Psoas muscle (tissue), 8 donors: ENCODE measurements around the gene DOCK11. TPM values are rescaled to one million over a fixed set of nuclear protein-coding genes. Genes with fewer than 3 reads are reported as not detected.

Experiments
- ATAC-seq, 4 donors: fragments of 200-7000 bp; cut with Tn5 transposase; one replicate each; pipeline ENCODE4 v1.9.1; 2020; ENCODE audit warnings: moderate library complexity in 3 of 4, mild to moderate bottlenecking in 2 of 4
- DNase-seq, 2 donors: peaks; one replicate each; pipeline ENCODE4 v3.0.0-alpha.2; 2020
- H3K27ac ChIP-seq: fragments of 200-600 bp; one replicate; pipeline ENCODE4 v1.8.0; 2022
- H3K27me3 ChIP-seq, 3 donors: fragments of 200-600 bp in 1 of 3; one replicate each; pipeline versions ENCODE4 v1.6.1 to v1.8.0; 2013 to 2022; ENCODE audit warnings: low read length in 2 of 3, mild to moderate bottlenecking in 2 of 3, moderate library complexity in 1 of 3; ENCODE audit not compliant: insufficient read depth in 3 of 3
- H3K36me3 ChIP-seq, 2 donors: fragments of 200-600 bp in 1 of 2; one replicate each; pipeline versions ENCODE4 v1.6.1 to v1.8.0; 2013 to 2022; ENCODE audit warnings: low read depth in 1 of 2, mild to moderate bottlenecking in 1 of 2, moderate library complexity in 1 of 2; ENCODE audit not compliant: insufficient read depth in 1 of 2
- H3K4me1 ChIP-seq: fragments of 200-600 bp; one replicate; pipeline ENCODE4 v1.8.0; 2022
- H3K4me3 ChIP-seq: fragments of 200-600 bp; one replicate; pipeline ENCODE4 v1.8.0; 2022; ENCODE audit warnings: mild to moderate bottlenecking
- H3K9me3 ChIP-seq: fragments of 200-600 bp; one replicate; pipeline ENCODE4 v1.8.0; 2022
- CTCF ChIP-seq: fragments of 200-600 bp; IDR thresholded peaks from one replicate; pipeline ENCODE4 v1.8.0; 2022; ENCODE audit warnings: antibody characterized with exemption
- WGBS, 3 donors: extraction: QIAGEN DNeasy Blood & Tissue Kit; methylation state at CpG; one replicate each; pipeline versions ENCODE4 v1.1.6 to v1.1.7; 2013; 5-methylcytosine and 5-hydroxymethylcytosine counted together
- intact Hi-C, 2 donors: fragments of 100-400 bp; cut with DNase I; formaldehyde crosslinking; loops; one replicate each; pipeline versions ENCODE4 v1.11.0 to v1.14.2; 2022
- polyA plus RNA-seq, 3 donors: library from polyadenylated mRNA; stranded (reverse); fragments of 200-250 nt; gene quantifications; one replicate each; pipeline ENCODE4 v1.2.3, GENCODE V29; 2013
- total RNA-seq, 4 donors: library from RNA; stranded (reverse); fragmentation: NEBNext Ultra II Directional in 2 of 4; extraction: Animal tissue kit (Norgen Biotek cat#: 25700) in 2 of 4; gene quantifications; one replicate each; pipeline versions ENCODE4 v1.2.1 to v1.2.4, GENCODE V29; 2021 to 2023
- donor health status: healthy with polysubstance abuse.
- donor health status: DM: no; HTN: no; CAD: no; lungs with moderate emphysema.
- donor health status: Bipolar disorder and iron deficiency.
- donor health status: healthy.
- donor health status: DM: yes; HTN: yes; CAD: no.
- donor health status: DM: no; HTN: no; CAD: no.
- donor health status: DM: no; HTN: no; CAD: no.
- donor health status: DM: yes; HTN: yes; CAD: no.

DOCK11 gene
- total and polyA plus RNA-seq, 7 donors: 1.6 to 4.4 (median 1.9) TPM

- intact Hi-C loops: no loop called here
- H3K4me1 ChIP-seq: no peaks in the 10 kb centered on the region
- DNase-seq (no peak), ATAC-seq (no peak)
- no peaks in the 10 kb centered on the region for H3K36me3 ChIP-seq
- H3K27me3 ChIP-seq: no peaks in the 10 kb centered on the region
- H3K9me3 ChIP-seq: no peaks in the 10 kb centered on the region
- TF ChIP-seq CTCF: no peak
- no peak overlapping the region for H3K4me3 ChIP-seq
- WGBS, 3 donors: 28 to 41% (median 34%) methylated on average over 6 of the region's 6 CpGs
- no peak overlapping the region for H3K27ac ChIP-seq
These were observed 41.3 kb downstream of the DOCK11 start for GRCh38 chrX:118536687-118537461.

GRCh38 chrX:118538386-118538785 lies 42.8 kb downstream of the DOCK11 start:
- H3K27ac ChIP-seq: no peak overlapping the region
- no peak for TF ChIP-seq CTCF
- no peak for DNase-seq
- no peaks in the 10 kb centered on the region for H3K27me3 ChIP-seq
- H3K4me1 ChIP-seq: no peaks in the 10 kb centered on the region
- intact Hi-C loops: no loop called here
- no peaks in the 10 kb centered on the region for H3K9me3 ChIP-seq
- H3K36me3 ChIP-seq: no peaks in the 10 kb centered on the region
- ATAC-seq: no peak
- 65 to 77% (median 75%) methylated on average over 5 of the region's 5 CpGs for WGBS, 3 donors
- H3K4me3 ChIP-seq: no peak overlapping the region

- intact Hi-C loops: no loop called here
- TF ChIP-seq CTCF: no peak
- DNase-seq (no peak), ATAC-seq (no peak)
- Histone ChIP-seq H3K27ac (no peak overlapping the region), H3K4me3 (no peak overlapping the region), H3K36me3 (no peaks in the 10 kb centered on the region), H3K27me3 (no peaks in the 10 kb centered on the region), H3K4me1 (no peaks in the 10 kb centered on the region), H3K9me3 (no peaks in the 10 kb centered on the region)
- WGBS, 3 donors: 76 to 88% (median 76%) methylated on average over 4 of the region's 4 CpGs
These were observed 44.7 kb downstream of the DOCK11 start for GRCh38 chrX:118540342-118540741.

GRCh38 chrX:118541482-118541881 lies 45.9 kb downstream of the DOCK11 start:
- Histone ChIP-seq H3K36me3 (no peaks in the 10 kb centered on the region), H3K27me3 (no peaks in the 10 kb centered on the region), H3K27ac (no peak overlapping the region), H3K9me3 (no peaks in the 10 kb centered on the region), H3K4me1 (no peaks in the 10 kb centered on the region), H3K4me3 (no peak overlapping the region)
- no peak for ATAC-seq
- no peak for TF ChIP-seq CTCF
- 70 to 96% (median 95%) methylated on average over 3 of the region's 3 CpGs for WGBS, 3 donors
- intact Hi-C loops: no loop called here
- no peak for DNase-seq

GRCh38 chrX:118545510-118545909 lies 49.9 kb downstream of the DOCK11 start:
- DNase-seq (no peak), ATAC-seq (no peak)
- intact Hi-C loops: no loop called here
- H3K9me3 ChIP-seq: no peaks in the 10 kb centered on the region
- H3K4me1 ChIP-seq: no peaks in the 10 kb centered on the region
- H3K27ac ChIP-seq: no peak overlapping the region
- H3K36me3 ChIP-seq: no peaks in the 10 kb centered on the region
- H3K4me3 ChIP-seq: no peak overlapping the region
- no peaks in the 10 kb centered on the region for H3K27me3 ChIP-seq
- 57 to 63% (median 59%) methylated on average over 5 of the region's 5 CpGs for WGBS, 3 donors
- TF ChIP-seq CTCF: no peak
